SK-N-MC (cell line): ENCODE measurements around the gene SPACDR.

Source experiments
- EZH2 ChIP-seq: fragments of 200-600 bp; sonication (generic); IDR thresholded peaks from one replicate; pipeline ENCODE4 v1.6.1; 2017; ENCODE audit warnings: antibody characterized with exemption
- POLR2AphosphoS5 ChIP-seq: IDR thresholded peaks from 2 replicates; pipeline ENCODE4 v1.6.1; 2012; ENCODE audit warnings: mild to moderate bottlenecking, low read depth, low read length, borderline replicate concordance

DNA sequence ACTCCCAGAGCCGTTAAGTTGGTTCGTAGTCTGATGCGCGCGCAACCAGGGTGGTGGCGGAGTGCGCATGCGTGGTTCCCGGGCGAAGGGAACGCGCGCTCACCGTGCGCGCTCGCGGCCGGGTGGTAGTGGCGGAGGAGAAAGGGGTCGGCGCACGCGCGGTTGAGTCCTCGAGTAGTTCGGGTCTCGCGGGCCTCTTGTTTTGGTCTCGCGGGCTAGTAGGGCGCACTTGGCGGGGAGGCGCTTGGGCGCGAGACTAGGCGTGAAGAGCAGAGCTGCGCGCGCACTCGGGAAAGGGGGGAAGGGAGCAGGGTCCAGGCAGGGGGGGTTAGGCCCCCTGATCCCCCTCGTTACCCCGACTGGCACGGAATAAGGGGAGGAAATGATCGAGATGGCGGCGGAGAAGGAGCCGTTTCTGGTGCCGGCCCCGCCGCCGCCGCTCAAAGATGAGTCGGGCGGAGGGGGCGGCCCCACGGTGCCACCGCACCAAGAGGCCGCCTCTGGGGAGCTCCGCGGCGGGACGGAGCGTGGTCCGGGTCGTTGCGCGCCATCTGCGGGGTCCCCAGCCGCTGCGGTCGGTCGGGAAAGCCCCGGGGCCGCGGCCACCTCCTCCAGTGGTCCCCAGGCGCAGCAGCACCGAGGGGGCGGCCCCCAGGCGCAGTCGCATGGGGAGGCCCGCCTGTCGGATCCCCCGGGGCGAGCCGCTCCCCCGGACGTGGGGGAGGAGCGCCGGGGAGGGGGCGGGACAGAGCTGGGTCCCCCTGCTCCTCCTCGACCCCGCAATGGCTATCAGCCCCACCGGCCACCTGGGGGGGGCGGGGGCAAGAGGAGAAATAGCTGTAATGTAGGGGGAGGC, 34.2 kb downstream of the SPACDR start, which contains the start of gene MEPCE:
- no peak for TF ChIP-seq EZH2
- peak; percentile 54 for TF ChIP-seq POLR2AphosphoS5
